DOHH2 (cell line): ENCODE measurements around the gene RAD54L.

Experiments
- EZH2phosphoT487 ChIP-seq: fragments of 200-600 bp; sonication (generic); IDR thresholded peaks from 2 replicates; pipeline ENCODE4 v1.6.1; 2017; ENCODE audit warnings: borderline replicate concordance, mild to moderate bottlenecking, antibody characterized with exemption, low read length, moderate library complexity, mixed read lengths
- TF ChIP-seq, protein P1 (sequence below): fragments of 200-600 bp; sonication (generic); IDR thresholded peaks from one replicate; pipeline ENCODE4 v1.5.1; 2014; ENCODE audit warnings: antibody characterized with exemption, mild to moderate bottlenecking, low read depth, low read length; ENCODE audit not compliant: poor library complexity, severe bottlenecking

DNA sequence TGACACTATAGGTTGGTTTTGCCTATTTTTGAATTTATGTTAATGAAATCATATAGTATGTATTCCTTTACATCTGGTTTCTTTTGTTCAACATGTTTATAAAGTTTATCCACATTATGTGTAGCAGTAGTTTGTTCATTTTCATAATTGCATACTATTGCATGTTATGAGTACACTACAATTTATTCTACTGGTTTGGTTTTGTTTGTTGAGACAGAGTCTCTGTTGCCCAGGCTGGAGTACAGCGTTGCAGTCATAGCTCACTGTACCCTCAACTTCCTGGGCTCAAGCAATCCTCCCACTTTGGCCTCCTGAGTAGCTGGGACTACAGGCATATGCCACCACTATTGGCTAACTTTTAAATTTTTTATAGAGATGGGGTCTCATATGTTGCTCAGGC is 21.0 kb downstream of the RAD54L start:
- TF ChIP-seq, protein P1, sequence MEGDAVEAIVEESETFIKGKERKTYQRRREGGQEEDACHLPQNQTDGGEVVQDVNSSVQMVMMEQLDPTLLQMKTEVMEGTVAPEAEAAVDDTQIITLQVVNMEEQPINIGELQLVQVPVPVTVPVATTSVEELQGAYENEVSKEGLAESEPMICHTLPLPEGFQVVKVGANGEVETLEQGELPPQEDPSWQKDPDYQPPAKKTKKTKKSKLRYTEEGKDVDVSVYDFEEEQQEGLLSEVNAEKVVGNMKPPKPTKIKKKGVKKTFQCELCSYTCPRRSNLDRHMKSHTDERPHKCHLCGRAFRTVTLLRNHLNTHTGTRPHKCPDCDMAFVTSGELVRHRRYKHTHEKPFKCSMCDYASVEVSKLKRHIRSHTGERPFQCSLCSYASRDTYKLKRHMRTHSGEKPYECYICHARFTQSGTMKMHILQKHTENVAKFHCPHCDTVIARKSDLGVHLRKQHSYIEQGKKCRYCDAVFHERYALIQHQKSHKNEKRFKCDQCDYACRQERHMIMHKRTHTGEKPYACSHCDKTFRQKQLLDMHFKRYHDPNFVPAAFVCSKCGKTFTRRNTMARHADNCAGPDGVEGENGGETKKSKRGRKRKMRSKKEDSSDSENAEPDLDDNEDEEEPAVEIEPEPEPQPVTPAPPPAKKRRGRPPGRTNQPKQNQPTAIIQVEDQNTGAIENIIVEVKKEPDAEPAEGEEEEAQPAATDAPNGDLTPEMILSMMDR: no peak
- no peak for TF ChIP-seq EZH2phosphoT487
